H1 (cell line): Measurements from ENCODE around the gene ZSCAN4. TPM values are rescaled to one million over a fixed set of nuclear protein-coding genes. Genes with fewer than 3 reads are reported as not detected.

Experiments
- CTCF ChIA-PET: fragments of 300-600 bp; sonication (Branson Sonifier 250); formaldehyde crosslinking; loops from one replicate; lab custom pipeline; 2021; ENCODE audit not compliant: partially characterized antibody; lab: Charles Lee
- POLR2A ChIA-PET: fragments of 300-600 bp; sonication (Branson Sonifier 250); formaldehyde crosslinking; loops from one replicate; lab custom pipeline; 2021; ENCODE audit warnings: inconsistent platforms; ENCODE audit not compliant: partially characterized antibody; lab: Charles Lee
- DNase-seq, 2 experiments: peaks; one replicate each; pipeline versions ENCODE4 v3.0.0 to v3.0.0-alpha.2; 2010 to 2022; ENCODE audit warnings: low spot score in 2 of 2, low read depth in 1 of 2, mixed read lengths in 1 of 2
- FAIRE-seq: peaks from 2 replicates; lab custom pipeline; 2011; peaks lifted over from hg19 to GRCh38; lab: Jason Lieb, UNC
- H2AFZ ChIP-seq: 2 replicates; pipeline ENCODE4 v1.8.1; 2012; ENCODE audit warnings: low read length, inconsistent platforms
- H2AK5ac ChIP-seq: 2 replicates; pipeline ENCODE4 v1.6.1; 2013; ENCODE audit warnings: low read depth, low read length
- H2BK120ac ChIP-seq: replicated peaks from 2 replicates; pipeline ENCODE3; 2013; ENCODE audit warnings: low read depth, low read length, inconsistent platforms
- H2BK12ac ChIP-seq: 2 replicates; pipeline ENCODE4 v1.6.1; 2013; ENCODE audit warnings: low read depth, low read length
- H2BK15ac ChIP-seq: 2 replicates; pipeline ENCODE4 v1.6.1; 2013; ENCODE audit warnings: low read length
- H2BK20ac ChIP-seq: 2 replicates; pipeline ENCODE4 v1.6.1; 2013; ENCODE audit warnings: low read length
- H2BK5ac ChIP-seq: 2 replicates; pipeline ENCODE4 v1.6.1; 2013; ENCODE audit warnings: low read depth, low read length
- H3K14ac ChIP-seq: 2 replicates; pipeline ENCODE4 v1.6.1; 2013; ENCODE audit warnings: inconsistent platforms; ENCODE audit not compliant: insufficient read length
- H3K18ac ChIP-seq: 2 replicates; pipeline ENCODE4 v1.6.1; 2013; ENCODE audit warnings: low read length; ENCODE audit errors: extremely low read depth
- H3K23ac ChIP-seq: 2 replicates; pipeline ENCODE4 v1.6.1; 2013; ENCODE audit warnings: inconsistent platforms; ENCODE audit not compliant: insufficient read length
- H3K23me2 ChIP-seq: 2 replicates; pipeline ENCODE4 v1.6.1; 2013; ENCODE audit warnings: low read depth, low read length
- H3K27ac ChIP-seq: 2 replicates; pipeline ENCODE4 v1.6.1; 2011; ENCODE audit warnings: low read depth, low read length, inconsistent platforms
- H3K27me3 ChIP-seq, 4 experiments: replicated peaks in 1 of 4; 1 replicate in 1 of 4; 2 replicates in 3 of 4; pipeline versions ENCODE4 v1.6.1 to v1.8.1; 2011 to 2013; ENCODE audit warnings: low read length in 3 of 4, mild to moderate bottlenecking in 3 of 4, inconsistent platforms in 2 of 4, mixed read lengths in 2 of 4, moderate library complexity in 1 of 4; ENCODE audit not compliant: control insufficient read depth in 3 of 4, insufficient read depth in 3 of 4; ENCODE audit errors: extremely low read depth in 1 of 4
- H3K36me3 ChIP-seq, 4 experiments: 2 replicates each; pipeline versions ENCODE4 v1.6.1 to v1.8.1; 2011 to 2013; ENCODE audit warnings: mild to moderate bottlenecking in 4 of 4, low read length in 3 of 4, moderate library complexity in 2 of 4, control low read depth in 1 of 4, inconsistent platforms in 1 of 4; ENCODE audit not compliant: insufficient read depth in 4 of 4, control insufficient read depth in 2 of 4
- H3K4ac ChIP-seq: replicated peaks from 2 replicates; pipeline ENCODE3; 2013; ENCODE audit warnings: low read length, low read depth, mixed read lengths, inconsistent platforms; ENCODE audit not compliant: insufficient read length
- H3K4me1 ChIP-seq, 4 experiments: replicated peaks in 1 of 4; 1 replicate in 1 of 4; 2 replicates in 3 of 4; pipeline versions ENCODE4 v1.6.1 to v1.8.1; 2011 to 2013; ENCODE audit warnings: low read length in 3 of 4, inconsistent platforms in 2 of 4, mixed read lengths in 1 of 4; ENCODE audit not compliant: insufficient read depth in 4 of 4, control insufficient read depth in 3 of 4
- H3K4me2 ChIP-seq, 2 experiments: 2 replicates each; pipeline versions ENCODE4 v1.6.1 to v1.8.1; 2011 to 2013; ENCODE audit warnings: low read depth in 2 of 2, low read length in 2 of 2, control low read depth in 1 of 2, inconsistent platforms in 1 of 2, mild to moderate bottlenecking in 1 of 2; ENCODE audit not compliant: insufficient read depth in 1 of 2
- H3K4me3 ChIP-seq, 4 experiments: fragments of 200-600, 300-600 bp in 1 of 4; sonication (generic), shearing (Covaris generic), sonication (Bioruptor Twin) in 1 of 4; 2 replicates each; pipeline versions ENCODE4 v1.5.1 to v1.8.1; 2011 to 2016; ENCODE audit warnings: low read length in 4 of 4, low read depth in 3 of 4, control low read depth in 2 of 4, inconsistent platforms in 2 of 4, mild to moderate bottlenecking in 2 of 4, mixed read lengths in 1 of 4, moderate library complexity in 1 of 4; ENCODE audit not compliant: insufficient read depth in 2 of 4; ENCODE audit errors: extremely low read depth in 1 of 4
- H3K56ac ChIP-seq: replicated peaks from 2 replicates; pipeline ENCODE3; 2013; ENCODE audit warnings: low read depth, mild to moderate bottlenecking, mixed read lengths, low read length, inconsistent platforms; ENCODE audit not compliant: insufficient read length
- H3K79me1 ChIP-seq: 2 replicates; pipeline ENCODE4 v1.6.1; 2013; ENCODE audit warnings: low read depth, low read length, control low read depth
- H3K79me2 ChIP-seq, 2 experiments: 2 replicates each; pipeline versions ENCODE4 v1.6.1 to v1.8.1; 2012 to 2013; ENCODE audit warnings: low read length in 2 of 2, mild to moderate bottlenecking in 2 of 2, inconsistent platforms in 1 of 2; ENCODE audit not compliant: insufficient read depth in 2 of 2, control insufficient read depth in 1 of 2
- H3K9ac ChIP-seq, 4 experiments: replicated peaks in 1 of 4; 1 replicate in 1 of 4; 2 replicates in 3 of 4; pipeline versions ENCODE4 v1.6.1 to v1.8.1; 2011 to 2013; ENCODE audit warnings: low read depth in 3 of 4, low read length in 3 of 4, control low read depth in 2 of 4, mild to moderate bottlenecking in 2 of 4, moderate library complexity in 2 of 4, inconsistent platforms in 1 of 4; ENCODE audit errors: extremely low read depth in 1 of 4
- H3K9me3 ChIP-seq, 2 experiments: 2 replicates each; pipeline versions ENCODE4 v1.6.1 to v1.8.1; 2012 to 2013; ENCODE audit warnings: mild to moderate bottlenecking in 2 of 2, moderate library complexity in 2 of 2, control low read depth in 1 of 2, inconsistent platforms in 1 of 2, low read depth in 1 of 2, low read length in 1 of 2, mixed read lengths in 1 of 2; ENCODE audit not compliant: insufficient read depth in 2 of 2
- H4K20me1 ChIP-seq, 2 experiments: replicated peaks in 1 of 2; 2 replicates each; pipeline versions ENCODE3 to v1.8.1; 2011 to 2013; ENCODE audit warnings: inconsistent platforms in 2 of 2, low read length in 2 of 2, mild to moderate bottlenecking in 1 of 2; ENCODE audit not compliant: insufficient read depth in 2 of 2, control insufficient read depth in 1 of 2
- H4K5ac ChIP-seq: 2 replicates; pipeline ENCODE4 v1.6.1; 2013; ENCODE audit warnings: low read length, low read depth, mixed read lengths, inconsistent platforms; ENCODE audit not compliant: insufficient read length
- H4K8ac ChIP-seq: 2 replicates; pipeline ENCODE4 v1.8.0; 2013; ENCODE audit warnings: mild to moderate bottlenecking, moderate library complexity, low read length, inconsistent platforms; ENCODE audit not compliant: insufficient read depth; ENCODE audit errors: extremely low read depth
- H4K91ac ChIP-seq: replicated peaks from 2 replicates; pipeline ENCODE3; 2013; ENCODE audit warnings: low read length, mixed read lengths, inconsistent platforms; ENCODE audit not compliant: insufficient read length
- CBX5 ChIP-seq: fragments of 300-800, 300-1000 bp; sonication (generic); IDR thresholded peaks from 2 replicates; pipeline ENCODE4 v1.7.1; 2016; ENCODE audit warnings: antibody characterized with exemption, low read length, low read depth
- CTBP2 ChIP-seq: IDR thresholded peaks from 2 replicates; pipeline ENCODE4 v1.7.0; 2011; ENCODE audit warnings: borderline replicate concordance, mild to moderate bottlenecking, moderate library complexity, mixed read lengths, low read length; ENCODE audit not compliant: insufficient read depth, insufficient read length
- FOSL1 ChIP-seq: IDR thresholded peaks from 2 replicates; pipeline ENCODE4 v1.6.1; 2011; ENCODE audit warnings: mild to moderate bottlenecking, low read depth, low read length, moderate library complexity; ENCODE audit not compliant: insufficient read depth
- GABPA ChIP-seq: IDR thresholded peaks from 2 replicates; pipeline ENCODE4 v1.6.1; 2011; ENCODE audit warnings: mild to moderate bottlenecking, low read length, moderate library complexity, borderline replicate concordance; ENCODE audit not compliant: insufficient read depth
- HDAC6 ChIP-seq: IDR thresholded peaks from one replicate; pipeline ENCODE4 v1.7.1; 2012; ENCODE audit warnings: low read depth, mild to moderate bottlenecking, inconsistent platforms, low read length, moderate library complexity
- JUND ChIP-seq: IDR thresholded peaks from 2 replicates; pipeline ENCODE4 v1.6.1; 2011; ENCODE audit warnings: mild to moderate bottlenecking, improper control_type of control experiment, low read length
- PHF8 ChIP-seq: fragments of 200-600 bp; sonication (generic); conservative IDR thresholded peaks from 2 replicates; pipeline ENCODE4 v1.7.1; 2012; ENCODE audit warnings: low read depth, mild to moderate bottlenecking, inconsistent platforms, low read length, moderate library complexity
- POLR2AphosphoS5 ChIP-seq: IDR thresholded peaks from 2 replicates; pipeline ENCODE4 v1.6.1; 2011; ENCODE audit warnings: low read depth, low read length
- TAF7 ChIP-seq: optimal IDR thresholded peaks from 2 replicates; pipeline ENCODE3; 2011; ENCODE audit warnings: low read depth, mild to moderate bottlenecking, inconsistent platforms, low read length, moderate library complexity, borderline replicate concordance
- TEAD4 ChIP-seq: IDR thresholded peaks from 2 replicates; pipeline ENCODE4 v1.6.1; 2012; ENCODE audit warnings: low read depth, low read length, inconsistent platforms, mixed read lengths
- WGBS, 2 experiments: shearing (Covaris generic) in 1 of 2; methylation state at CpG; one replicate each; pipeline versions ENCODE4 v1.1.6 to v1.1.7; 2013 to 2015; ENCODE audit warnings: low lambda C conversion rate in 2 of 2, mixed read lengths in 2 of 2, inconsistent platforms in 1 of 2, low coverage in 1 of 2, missing lambda C conversion rate in 1 of 2; ENCODE audit not compliant: insufficient replicate concordance in 2 of 2, insufficient coverage in 1 of 2, insufficient read length in 1 of 2; ENCODE audit errors: extremely low coverage in 1 of 2, missing lambda C conversion rate in 1 of 2; 5-methylcytosine and 5-hydroxymethylcytosine counted together
- polyA plus RNA-seq, 7 experiments: library from polyadenylated mRNA; depleted of rRNA in 3 of 7; stranded (reverse) in 5 of 7; unstranded in 2 of 7; fragments of >200 nt in 5 of 7; fragments of 200-250 nt in 2 of 7; gene quantifications; 1 replicate in 5 of 7; 2 replicates in 1 of 7; 4 replicates in 1 of 7; pipeline versions ENCODE4 v1.2.1 to v1.2.3, GENCODE V29; 2011 to 2013; ENCODE audit warnings: missing spikeins in 2 of 7, mixed read lengths in 2 of 7
- total RNA-seq: library from RNA; stranded (reverse); fragmentation: NEBNext Ultra II Directional; extraction: Animal tissue kit (Norgen Biotek cat#: 25700); gene quantifications from 2 replicates; pipeline ENCODE4 v1.2.1, GENCODE V29; 2021
- TF ChIP-seq, protein P1 (sequence below): IDR thresholded peaks from 2 replicates; pipeline ENCODE4 v1.6.1; 2012; ENCODE audit warnings: inconsistent platforms

Gene ZSCAN4
- total and polyA plus RNA-seq, 2 of the 8 experiments (the other 6 are each of a cell fraction or from before 2014, with no cell fraction given) = not detected

GRCh38 chr19:57656346-57656745 is 12.4 kb upstream of the ZSCAN4 start:
- no peak overlapping the region for H3K4me2 ChIP-seq

More at GRCh38 chr19:57656346-57656745, 12.4 kb upstream of the ZSCAN4 start:
- Histone ChIP-seq H2BK15ac (no peak overlapping the region), H2AFZ (no peak overlapping the region), H3K14ac (no peak overlapping the region), H3K23ac (no peak overlapping the region), H3K27ac (no peak overlapping the region), H3K4ac (no peak overlapping the region), H3K18ac (no peak overlapping the region), H2BK20ac (no peak overlapping the region), H3K9ac (no peak overlapping the region), H3K79me1 (no peaks in the 10 kb centered on the region), H3K36me3 (no peaks in the 10 kb centered on the region), H2AK5ac (no peak overlapping the region), H3K4me3 (no peak overlapping the region), H2BK12ac (no peak overlapping the region), H4K91ac (no peak overlapping the region), H4K8ac (no peak overlapping the region), H4K5ac (no peak overlapping the region), H4K20me1 (no peaks in the 10 kb centered on the region), H3K4me1 (peaks cover 0 to under 1% (median 0%) of the 10 kb centered on the region in 4 experiments; a peak in 1 of 7 replicates), H3K23me2 (no peaks in the 10 kb centered on the region; the same call in 1 of the 2 replicates), H3K79me2 (no peaks in the 10 kb centered on the region), H2BK5ac (no peak overlapping the region), H2BK120ac (no peak overlapping the region), H3K56ac (no peak overlapping the region), H3K9me3 (no peaks in the 10 kb centered on the region), H3K27me3 (peaks cover 0 to 2% (median 0%) of the 10 kb centered on the region in 4 experiments; a peak in 3 of 7 replicates)
- ChIA-PET CTCF (interaction anchor here (1.2 to 1.5 kb wide), 2 partner anchors 25 to 250 kb away, joined by 4 read pairs; partner anchors contain the start of gene ZNF551), POLR2A (interaction anchor here (1.3 to 1.9 kb wide), 2 partner anchors 8 to 221 kb away, joined by 3 to 9 read pairs; partner anchors contain the start of gene ZNF749)
- 90% methylated on average over 1 of the region's 1 CpG; no CpG with 5 or more reads in 1 of the 2 experiments for WGBS, 2 experiments
- TF ChIP-seq, protein P1, sequence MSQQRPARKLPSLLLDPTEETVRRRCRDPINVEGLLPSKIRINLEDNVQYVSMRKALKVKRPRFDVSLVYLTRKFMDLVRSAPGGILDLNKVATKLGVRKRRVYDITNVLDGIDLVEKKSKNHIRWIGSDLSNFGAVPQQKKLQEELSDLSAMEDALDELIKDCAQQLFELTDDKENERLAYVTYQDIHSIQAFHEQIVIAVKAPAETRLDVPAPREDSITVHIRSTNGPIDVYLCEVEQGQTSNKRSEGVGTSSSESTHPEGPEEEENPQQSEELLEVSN = no peak
- TF ChIP-seq PHF8 (no peak), CTBP2 (no peak), TAF7 (no peak), HDAC6 (no peak), FOSL1 (no peak), CBX5 (no peak), TEAD4 (no peak), POLR2AphosphoS5 (no peak), JUND (no peak), GABPA (no peak)
- FAIRE-seq (no peak), DNase-seq (peak in 1 of 2 experiments; percentile 8)
